ENCODE results near the gene TTC4.

DNA sequence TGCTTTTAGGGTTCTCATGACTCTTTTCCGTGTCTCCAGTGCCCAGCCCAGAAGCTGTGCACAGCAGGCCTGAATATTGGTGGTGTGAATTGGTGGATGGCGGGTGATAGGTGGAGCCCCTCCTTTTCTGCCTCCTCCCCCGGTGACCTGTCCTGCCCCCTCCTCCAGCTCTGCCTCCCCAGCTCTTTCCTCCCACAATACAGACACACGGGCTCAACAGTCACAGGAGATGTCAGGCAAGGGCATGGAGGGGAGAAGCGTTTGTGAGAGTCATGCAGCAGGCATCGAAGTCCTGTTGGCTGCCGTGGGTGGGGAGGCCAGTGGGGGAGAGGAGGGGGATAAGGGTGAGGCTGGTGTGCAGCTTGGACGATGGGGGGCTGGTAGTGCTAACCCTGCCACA, 17.3 kb upstream of the TTC4 start:
- TF ChIP-seq CHD1 (IDR thresholded peaks at IDR 0.05; ENCODE audit: low read depth, low read length) (no peak), POLR2A (IDR thresholded peaks at IDR 0.05; ENCODE audit: low read depth, low read length) (no peak), BHLHE40 (IDR thresholded peaks at IDR 0.05; ENCODE audit: low read depth, low read length) (no peak), MXI1 (IDR thresholded peaks at IDR 0.05; ENCODE audit: borderline replicate concordance, low read depth, low read length) (no peak), SMC3 (IDR thresholded peaks at IDR 0.05; ENCODE audit: low read depth, low read length) (no peak), MAFK (IDR thresholded peaks at IDR 0.05; ENCODE audit: low read depth, low read length) (no peak), RFX5 (IDR thresholded peaks at IDR 0.05; ENCODE audit: low read depth, low read length) (no peak), RAD21 (IDR thresholded peaks at IDR 0.05; ENCODE audit: low read length) (no peak)
- TF ChIP-seq, protein P1, sequence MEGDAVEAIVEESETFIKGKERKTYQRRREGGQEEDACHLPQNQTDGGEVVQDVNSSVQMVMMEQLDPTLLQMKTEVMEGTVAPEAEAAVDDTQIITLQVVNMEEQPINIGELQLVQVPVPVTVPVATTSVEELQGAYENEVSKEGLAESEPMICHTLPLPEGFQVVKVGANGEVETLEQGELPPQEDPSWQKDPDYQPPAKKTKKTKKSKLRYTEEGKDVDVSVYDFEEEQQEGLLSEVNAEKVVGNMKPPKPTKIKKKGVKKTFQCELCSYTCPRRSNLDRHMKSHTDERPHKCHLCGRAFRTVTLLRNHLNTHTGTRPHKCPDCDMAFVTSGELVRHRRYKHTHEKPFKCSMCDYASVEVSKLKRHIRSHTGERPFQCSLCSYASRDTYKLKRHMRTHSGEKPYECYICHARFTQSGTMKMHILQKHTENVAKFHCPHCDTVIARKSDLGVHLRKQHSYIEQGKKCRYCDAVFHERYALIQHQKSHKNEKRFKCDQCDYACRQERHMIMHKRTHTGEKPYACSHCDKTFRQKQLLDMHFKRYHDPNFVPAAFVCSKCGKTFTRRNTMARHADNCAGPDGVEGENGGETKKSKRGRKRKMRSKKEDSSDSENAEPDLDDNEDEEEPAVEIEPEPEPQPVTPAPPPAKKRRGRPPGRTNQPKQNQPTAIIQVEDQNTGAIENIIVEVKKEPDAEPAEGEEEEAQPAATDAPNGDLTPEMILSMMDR (conservative IDR thresholded peaks at IDR 0.05; ENCODE audit: low read depth, low read length) = no peak

Data from IMR-90 (cell line).